ENCODE results near the gene SLC41A3.
"Not testable (repeated sequence)": the region's sequence is repeated elsewhere in the genome, so short reads cannot be mapped to it uniquely, and the experiment has no call there.

The SLC41A3 gene

GRCh38 chr3:126084768-126085180, 850 bp upstream of the SLC41A3 start:
- DNase-seq (ENCODE audit: low read depth in 1 of 2, low spot score in 1 of 2): no peak

DNA sequence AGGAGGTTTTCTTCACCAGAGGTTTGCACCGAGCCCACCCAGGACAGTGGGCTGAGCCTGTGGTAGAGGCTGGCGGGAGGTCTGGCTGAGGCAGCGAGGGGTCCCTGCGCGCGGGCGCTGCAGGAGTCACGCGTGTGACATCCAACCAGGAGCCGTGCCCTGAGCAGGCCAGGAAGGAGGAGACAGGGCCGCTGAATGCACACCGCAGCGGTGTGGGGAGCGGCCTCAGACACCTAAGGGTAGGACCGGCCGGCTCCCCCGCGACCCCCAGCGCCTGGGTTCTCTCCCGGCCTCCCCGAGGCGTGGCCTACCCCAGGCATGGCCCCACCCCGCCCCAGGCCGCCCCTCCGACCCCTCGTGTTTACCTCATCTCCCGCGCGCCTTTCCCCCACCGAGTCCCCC, 412 bp downstream of the SLC41A3 start:
- DNase-seq (ENCODE audit: low read depth in 1 of 2, low spot score in 1 of 2): no peak

DNA sequence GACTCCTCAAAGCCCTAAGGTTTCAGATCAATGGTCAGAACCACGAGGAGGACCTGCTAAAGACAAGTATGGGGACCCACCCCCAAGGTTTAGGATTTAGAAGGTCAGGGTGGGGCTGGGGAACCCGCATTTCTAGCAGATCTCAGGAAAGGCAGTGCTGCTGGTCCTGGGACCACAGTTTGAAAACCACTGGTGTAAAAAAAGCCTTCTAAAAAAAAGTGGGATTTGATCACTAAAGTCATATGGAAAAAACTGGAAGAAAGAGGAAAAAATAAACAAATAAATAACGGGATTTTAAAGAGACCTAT, 832 bp downstream of the SLC41A3 start:
- DNase-seq (ENCODE audit: low read depth in 1 of 2, low spot score in 1 of 2): no peak

DNA sequence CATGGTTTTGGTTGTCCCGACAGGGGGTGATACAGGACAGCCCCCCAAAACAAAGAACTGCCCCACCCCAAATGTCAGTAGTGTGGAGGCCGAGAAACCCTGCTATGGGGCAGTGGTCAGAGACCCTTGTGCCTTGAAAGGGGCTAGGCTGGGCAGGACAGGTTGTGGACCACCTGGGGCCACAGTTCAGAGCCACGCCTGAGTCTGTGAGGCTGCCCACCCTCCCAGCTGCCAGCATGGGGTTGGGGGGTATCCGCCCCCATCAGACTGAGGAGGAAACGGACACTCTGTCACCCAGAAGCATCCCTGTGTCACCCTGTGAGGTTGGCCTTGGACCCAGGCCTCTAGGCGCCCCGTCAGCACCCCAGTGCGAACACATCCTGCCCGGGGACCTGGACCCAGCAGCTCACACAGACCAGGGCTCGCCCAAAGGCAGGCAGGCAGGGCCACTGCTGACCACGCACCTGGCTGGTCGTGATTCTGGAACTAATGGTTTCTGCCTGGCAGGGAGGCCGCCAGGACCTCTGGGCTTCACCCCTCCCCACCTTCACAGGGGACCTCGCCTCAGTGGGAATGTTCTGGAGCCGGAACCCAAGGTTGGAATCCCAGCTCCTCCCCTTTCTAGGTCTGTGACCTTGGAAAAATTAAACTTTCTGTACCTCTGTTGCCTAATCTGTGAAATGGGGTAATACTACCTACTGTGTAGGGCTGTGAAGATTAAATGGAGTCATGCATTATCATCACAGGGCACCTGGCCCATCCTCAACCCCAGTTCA, 1.4 kb downstream of the SLC41A3 start:
- DNase-seq (ENCODE audit: low read depth in 1 of 2, low spot score in 1 of 2): no peak

DNA sequence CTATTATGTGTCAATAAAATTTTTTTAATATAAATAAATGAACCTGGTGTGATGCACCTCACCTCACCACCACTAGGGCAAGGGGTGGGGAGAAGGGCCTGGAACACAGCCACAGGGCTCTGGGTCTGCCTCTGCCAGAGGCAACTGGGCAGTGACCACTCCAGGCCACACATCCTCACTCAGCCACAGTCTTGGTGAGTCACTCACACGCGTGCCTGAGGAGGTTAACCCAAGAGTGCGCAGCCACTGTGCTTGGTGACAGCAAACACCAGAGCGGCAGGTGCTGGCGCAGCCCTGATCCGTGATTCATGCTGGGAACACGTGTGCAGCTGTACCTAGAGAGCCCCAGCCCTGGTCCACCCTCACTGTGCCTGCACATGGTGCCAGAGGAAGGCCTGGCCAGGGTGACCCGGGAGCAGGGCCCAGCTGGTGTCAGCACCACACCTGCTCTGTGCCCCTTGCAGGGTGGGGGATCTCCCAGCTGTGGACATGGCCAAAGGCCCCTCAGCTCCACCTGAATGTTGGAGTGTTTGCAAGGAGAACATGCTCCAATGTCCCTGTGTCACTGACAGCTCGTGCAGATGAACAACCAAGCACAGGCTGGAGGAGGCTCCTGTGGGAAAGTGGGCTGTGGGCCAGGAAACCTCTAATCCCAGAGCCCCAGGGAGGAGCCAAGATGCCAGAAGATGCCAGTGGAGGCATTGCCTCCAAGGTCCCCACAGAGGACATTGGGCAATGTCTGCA, 2.1 kb downstream of the SLC41A3 start:
- DNase-seq (ENCODE audit: low read depth in 1 of 2, low spot score in 1 of 2): no peak

DNA sequence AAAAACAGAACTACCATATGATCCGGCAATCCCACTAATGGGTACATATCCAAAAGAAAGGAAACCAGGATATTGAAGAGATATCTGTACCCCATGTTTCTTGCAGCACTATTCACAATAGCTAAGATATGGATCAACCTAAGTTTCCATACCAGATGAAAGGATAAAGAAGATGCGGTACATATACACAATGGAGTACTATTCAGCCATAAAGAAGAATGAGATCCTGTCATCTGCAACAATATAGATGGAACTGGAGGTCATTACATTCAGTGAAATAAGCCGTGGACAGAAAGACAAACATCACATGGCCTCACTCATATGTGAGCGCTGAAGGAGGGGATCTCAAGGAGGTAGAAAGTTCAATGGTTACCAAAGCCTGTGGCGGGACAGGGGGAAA, 3.0 kb downstream of the SLC41A3 start:
- no peak for DNase-seq (ENCODE audit: low read depth in 1 of 2, low spot score in 1 of 2)

- DNase-seq (ENCODE audit: low read depth in 1 of 2, low spot score in 1 of 2): no peak
Measured at GRCh38 chr3:126078866-126079265, 5.1 kb downstream of the SLC41A3 start.

- no peak for DNase-seq (ENCODE audit: low read depth in 1 of 2, low spot score in 1 of 2)
Measured at GRCh38 chr3:126077754-126078153, 6.2 kb downstream of the SLC41A3 start.

DNA sequence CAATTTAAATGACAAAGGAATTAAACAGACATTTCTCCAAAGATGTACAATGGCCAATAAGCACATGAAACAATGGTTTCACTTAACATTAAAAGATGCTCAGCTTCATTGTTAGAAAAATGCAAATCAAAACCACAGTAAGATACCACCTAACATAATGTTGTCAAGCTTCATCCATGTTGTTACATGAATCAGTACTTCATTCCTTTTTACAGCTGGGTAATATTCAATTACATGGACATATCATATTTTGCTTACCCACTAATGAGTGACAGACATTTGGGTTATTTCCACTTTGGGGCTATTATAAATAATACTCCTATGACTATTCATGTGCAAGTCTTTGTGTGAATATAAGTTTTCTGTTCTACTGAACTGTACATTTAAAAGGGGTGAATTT, 7.8 kb downstream of the SLC41A3 start:
- no peak for DNase-seq (ENCODE audit: low read depth in 1 of 2, low spot score in 1 of 2)

GRCh38 chr3:126070146-126070545, 13.8 kb downstream of the SLC41A3 start:
- no peak for DNase-seq (ENCODE audit: low read depth in 1 of 2, low spot score in 1 of 2)

DNA sequence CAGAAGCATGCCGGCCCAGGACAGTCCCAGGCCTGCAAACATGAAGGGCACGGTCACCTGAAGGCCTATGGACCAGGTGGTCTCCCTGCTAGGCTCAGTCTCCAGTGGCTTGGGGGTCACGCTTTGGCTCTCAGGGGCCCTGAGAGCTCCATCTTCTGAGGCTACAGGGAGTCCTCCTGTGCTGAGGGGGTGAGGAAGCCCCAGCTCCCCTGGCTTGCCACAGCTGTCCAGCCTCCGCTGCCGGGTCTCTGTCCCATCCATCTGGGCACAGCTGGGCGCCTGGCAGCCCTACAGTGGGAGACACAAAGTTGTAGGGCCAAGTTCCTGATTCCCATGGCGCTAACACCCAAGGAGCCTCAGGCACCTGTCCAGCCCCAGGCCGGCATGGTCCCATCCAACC, 16.0 kb downstream of the SLC41A3 start:
- DNase-seq (ENCODE audit: low read depth in 1 of 2, low spot score in 1 of 2): no peak

DNA sequence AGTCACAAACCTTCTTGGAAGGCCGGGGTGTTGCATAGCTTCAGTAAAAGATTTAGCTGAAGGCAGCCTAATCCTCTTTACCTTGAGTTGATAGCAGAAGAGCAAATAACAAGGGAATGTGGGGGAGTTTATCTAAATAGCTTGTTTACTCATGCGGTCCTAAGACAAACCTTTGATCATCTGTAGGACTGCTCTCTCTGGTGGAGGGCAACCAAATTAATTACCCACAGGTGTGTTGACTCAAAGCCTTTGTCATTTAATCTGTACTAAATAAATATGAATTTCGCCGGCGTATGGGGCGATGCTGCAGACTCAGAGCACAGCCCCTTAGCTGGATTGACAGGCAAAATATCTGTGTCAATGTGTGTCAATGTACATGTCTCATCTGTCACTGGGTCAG, 17.2 kb downstream of the SLC41A3 start:
- DNase-seq (ENCODE audit: low read depth in 1 of 2, low spot score in 1 of 2): not testable (repeated sequence)

GRCh38 chr3:126065876-126066275, 18.0 kb downstream of the SLC41A3 start:
- DNase-seq (ENCODE audit: low read depth in 1 of 2, low spot score in 1 of 2): no peak

GRCh38 chr3:126064627-126065258, 19.2 kb downstream of the SLC41A3 start:
- no peak for DNase-seq (ENCODE audit: low read depth in 1 of 2, low spot score in 1 of 2)

DNA sequence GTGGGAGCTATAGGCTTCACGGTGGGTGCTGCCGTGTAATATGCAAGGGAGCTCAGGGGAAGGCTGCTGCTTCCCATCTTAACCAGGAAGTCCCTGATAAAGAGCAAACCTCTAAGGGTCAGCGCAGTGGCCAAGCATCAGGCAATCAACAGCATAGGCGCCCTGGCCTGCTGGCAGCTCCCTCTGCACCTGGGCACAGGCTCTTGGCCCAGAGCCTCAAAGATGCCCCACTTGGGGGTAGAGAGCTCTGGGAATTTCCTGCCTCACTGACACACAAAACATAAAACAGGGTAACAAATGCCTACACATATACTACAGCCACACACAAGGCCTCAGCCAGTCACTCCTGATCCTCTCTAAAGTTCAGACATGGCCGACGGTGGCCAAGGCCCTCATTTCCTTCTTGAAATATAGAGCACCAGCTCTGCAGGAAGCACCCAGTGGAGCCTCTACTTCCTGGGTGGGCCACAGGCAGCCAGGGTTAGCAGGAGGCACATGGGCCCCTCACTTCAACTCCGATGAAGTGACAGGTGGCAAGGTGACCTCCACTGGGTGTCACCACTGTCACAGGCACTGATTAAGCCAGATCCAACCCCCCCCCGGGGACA, 20.5 kb downstream of the SLC41A3 start:
- no peak for DNase-seq (ENCODE audit: low read depth in 1 of 2, low spot score in 1 of 2)

DNA sequence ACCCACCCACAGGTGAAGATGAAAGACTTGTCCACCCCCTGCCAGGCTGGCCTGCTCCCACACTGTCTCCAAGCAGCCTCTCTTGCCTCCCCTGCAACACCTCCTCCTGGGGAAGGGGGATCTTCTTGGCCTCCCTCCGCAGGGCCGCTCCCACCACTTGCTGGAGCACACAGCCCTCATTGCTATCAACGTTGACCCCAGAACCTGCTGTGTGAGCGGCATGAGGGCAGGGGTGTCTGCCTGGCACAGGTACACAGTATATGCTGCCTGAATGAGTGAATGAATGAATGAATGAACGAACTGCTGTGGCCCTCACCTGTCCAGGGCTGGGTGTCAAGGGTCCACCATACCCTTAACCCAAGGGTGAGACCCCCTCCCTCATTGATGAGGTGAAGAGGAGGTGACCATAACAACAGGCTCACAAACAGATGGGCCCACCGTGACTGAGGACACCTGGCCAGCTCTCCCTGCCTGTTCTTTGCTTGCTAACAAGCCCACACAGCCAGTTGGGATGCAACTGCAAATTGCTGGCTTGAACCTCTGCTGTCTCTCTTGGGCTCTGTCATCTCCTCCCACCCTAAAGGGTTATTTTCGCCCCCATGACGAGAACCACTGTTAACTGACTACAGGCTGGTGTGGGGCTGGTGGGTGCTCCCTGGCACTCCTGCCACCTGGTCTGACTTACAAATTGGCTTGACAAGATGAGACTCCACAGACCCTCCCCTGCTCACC, 22.5 kb downstream of the SLC41A3 start:
- DNase-seq (ENCODE audit: low read depth in 1 of 2, low spot score in 1 of 2): no peak

- DNase-seq (ENCODE audit: low read depth in 1 of 2, low spot score in 1 of 2): no peak
Measured at GRCh38 chr3:126060613-126061145, 23.2 kb downstream of the SLC41A3 start.

DNA sequence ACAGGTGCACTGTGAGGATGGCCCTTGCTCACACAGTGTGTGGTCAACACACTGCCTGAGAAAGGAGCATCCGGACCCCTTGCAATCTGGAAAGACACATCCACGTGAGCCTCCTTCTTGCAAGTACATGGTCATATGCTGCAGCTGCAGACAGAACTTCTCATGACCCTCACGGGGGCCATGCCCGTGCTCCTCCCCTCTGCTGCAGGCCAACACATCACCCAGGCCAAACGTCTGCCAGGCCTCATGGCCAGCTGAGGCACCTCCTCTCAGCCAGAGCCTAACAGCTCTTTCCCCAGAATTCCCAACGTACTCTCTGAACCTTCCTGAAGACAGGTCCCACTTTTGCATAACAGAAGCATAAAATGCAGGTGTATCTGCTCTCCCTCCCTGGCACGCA, 25.3 kb downstream of the SLC41A3 start:
- no peak for DNase-seq (ENCODE audit: low read depth in 1 of 2, low spot score in 1 of 2)

GRCh38 chr3:126057936-126058335, 26.0 kb downstream of the SLC41A3 start:
- no peak for DNase-seq (ENCODE audit: low read depth in 1 of 2, low spot score in 1 of 2)

DNA sequence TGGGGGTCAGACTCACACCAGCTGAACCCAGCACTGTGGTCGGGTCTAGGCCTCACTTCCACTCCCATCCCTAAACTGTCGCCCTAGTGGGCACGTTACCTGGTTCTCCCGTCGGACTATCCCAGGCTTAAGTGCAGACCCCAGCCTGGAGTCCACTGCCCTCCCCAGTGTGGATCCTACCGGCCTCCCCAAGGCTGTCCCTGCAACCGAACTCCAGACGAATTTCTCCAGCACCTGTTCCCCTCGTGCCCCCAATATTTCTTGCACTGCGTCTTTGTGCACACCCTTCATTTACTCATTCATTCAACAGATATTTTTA, 26.5 kb downstream of the SLC41A3 start:
- DNase-seq (ENCODE audit: low read depth in 1 of 2, low spot score in 1 of 2): no peak
